ENCODE measurements around the gene BCL2L1.

Gene BCL2L1

GRCh38 chr20:31620246-31620645 lies 102.4 kb downstream of the BCL2L1 start:
- Histone ChIP-seq H3K36me3 (replicated peaks) (no peaks in the 10 kb centered on the region), H3K4me3 (ENCODE audit: low read depth, low read length) (no peak overlapping the region), H3K27ac (no peak overlapping the region), H3K27me3 (replicated peaks) (no peaks in the 10 kb centered on the region)
- TF ChIP-seq, protein P1, sequence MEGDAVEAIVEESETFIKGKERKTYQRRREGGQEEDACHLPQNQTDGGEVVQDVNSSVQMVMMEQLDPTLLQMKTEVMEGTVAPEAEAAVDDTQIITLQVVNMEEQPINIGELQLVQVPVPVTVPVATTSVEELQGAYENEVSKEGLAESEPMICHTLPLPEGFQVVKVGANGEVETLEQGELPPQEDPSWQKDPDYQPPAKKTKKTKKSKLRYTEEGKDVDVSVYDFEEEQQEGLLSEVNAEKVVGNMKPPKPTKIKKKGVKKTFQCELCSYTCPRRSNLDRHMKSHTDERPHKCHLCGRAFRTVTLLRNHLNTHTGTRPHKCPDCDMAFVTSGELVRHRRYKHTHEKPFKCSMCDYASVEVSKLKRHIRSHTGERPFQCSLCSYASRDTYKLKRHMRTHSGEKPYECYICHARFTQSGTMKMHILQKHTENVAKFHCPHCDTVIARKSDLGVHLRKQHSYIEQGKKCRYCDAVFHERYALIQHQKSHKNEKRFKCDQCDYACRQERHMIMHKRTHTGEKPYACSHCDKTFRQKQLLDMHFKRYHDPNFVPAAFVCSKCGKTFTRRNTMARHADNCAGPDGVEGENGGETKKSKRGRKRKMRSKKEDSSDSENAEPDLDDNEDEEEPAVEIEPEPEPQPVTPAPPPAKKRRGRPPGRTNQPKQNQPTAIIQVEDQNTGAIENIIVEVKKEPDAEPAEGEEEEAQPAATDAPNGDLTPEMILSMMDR (IDR thresholded peaks at IDR 0.05; ENCODE audit: low read depth, low read length, missing control alignments) = no peak
- no peak for DNase-seq
- in situ Hi-C loops (cut with HindIII; ENCODE audit: low pct_ligation_motif_present, low sequenced_read_pairs) = no loop called here

- TF ChIP-seq, protein P1 (IDR thresholded peaks at IDR 0.05; ENCODE audit: low read depth, low read length, missing control alignments) = no peak
- H3K27ac ChIP-seq = no peak overlapping the region
- no peak for DNase-seq
- H3K36me3 ChIP-seq (replicated peaks) = no peaks in the 10 kb centered on the region
- no peaks in the 10 kb centered on the region for H3K27me3 ChIP-seq (replicated peaks)
- in situ Hi-C loops (cut with HindIII; ENCODE audit: low pct_ligation_motif_present, low sequenced_read_pairs) = no loop called here
- no peak overlapping the region for H3K4me3 ChIP-seq (ENCODE audit: low read depth, low read length)
Measured at GRCh38 chr20:31617432-31618104, 105.1 kb downstream of the BCL2L1 start.

- TF ChIP-seq, protein P1 (IDR thresholded peaks at IDR 0.05; ENCODE audit: low read depth, low read length, missing control alignments) = no peak
- H3K27ac ChIP-seq = no peak overlapping the region
- no peaks in the 10 kb centered on the region for H3K36me3 ChIP-seq (replicated peaks)
- no peak overlapping the region for H3K4me3 ChIP-seq (ENCODE audit: low read depth, low read length)
- H3K27me3 ChIP-seq (replicated peaks) = no peaks in the 10 kb centered on the region
- DNase-seq = no peak
- in situ Hi-C loops (cut with HindIII; ENCODE audit: low pct_ligation_motif_present, low sequenced_read_pairs) = no loop called here
Measured at GRCh38 chr20:31615416-31615815, 107.3 kb downstream of the BCL2L1 start.

Measured in brain microvascular endothelial cell (primary cell).